Mesenchymal stem cell (in vitro differentiated cells and primary cell): Measurements from ENCODE around the gene SLC35G3.
"Not testable (repeated sequence)": the region's sequence is repeated elsewhere in the genome, so short reads cannot be mapped to it uniquely, and the experiment has no call there.

ENCODE experiments used
- DNase-seq: peaks from one replicate; pipeline ENCODE4 v3.0.0-alpha.2; 2013
- H2AFZ ChIP-seq: one replicate; pipeline ENCODE4 v1.6.1; 2013; ENCODE audit warnings: low read depth, mild to moderate bottlenecking, control low read depth, inconsistent platforms, low read length, moderate library complexity
- H2AK5ac ChIP-seq: 2 replicates; pipeline ENCODE4 v1.6.1; 2013; ENCODE audit warnings: low read length, moderate library complexity, mild to moderate bottlenecking, inconsistent platforms; ENCODE audit not compliant: severe bottlenecking
- H2BK120ac ChIP-seq: one replicate; pipeline ENCODE4 v1.6.1; 2013; ENCODE audit warnings: low read depth, mild to moderate bottlenecking, inconsistent platforms, low read length, moderate library complexity
- H2BK12ac ChIP-seq, 2 experiments: one replicate each; pipeline ENCODE4 v1.6.1; 2013; ENCODE audit warnings: inconsistent platforms in 2 of 2, low read length in 2 of 2, mild to moderate bottlenecking in 2 of 2, moderate library complexity in 2 of 2, control low read depth in 1 of 2
- H2BK15ac ChIP-seq: one replicate; pipeline ENCODE4 v1.6.1; 2013; ENCODE audit warnings: mild to moderate bottlenecking, low read depth, inconsistent platforms; ENCODE audit not compliant: poor library complexity, severe bottlenecking
- H2BK5ac ChIP-seq: 2 replicates; pipeline ENCODE4 v1.6.1; 2013; ENCODE audit warnings: low read depth, mild to moderate bottlenecking, low read length, control low read depth, inconsistent platforms; ENCODE audit not compliant: poor library complexity, severe bottlenecking
- H3K14ac ChIP-seq, 2 experiments: one replicate each; pipeline ENCODE4 v1.6.1; 2013; ENCODE audit warnings: inconsistent platforms in 2 of 2, low read length in 2 of 2, control low read depth in 1 of 2, mild to moderate bottlenecking in 1 of 2, moderate library complexity in 1 of 2
- H3K18ac ChIP-seq, 2 experiments: one replicate each; pipeline ENCODE4 v1.6.1; 2013; ENCODE audit warnings: inconsistent platforms in 2 of 2, low read length in 2 of 2, control low read depth in 1 of 2, low read depth in 1 of 2, mild to moderate bottlenecking in 1 of 2
- H3K23ac ChIP-seq, 2 experiments: one replicate each; pipeline ENCODE4 v1.6.1; 2013; ENCODE audit warnings: inconsistent platforms in 2 of 2, low read length in 2 of 2, mild to moderate bottlenecking in 2 of 2, moderate library complexity in 2 of 2, control low read depth in 1 of 2
- H3K27ac ChIP-seq: 2 replicates; pipeline ENCODE4 v1.5.1; 2013; ENCODE audit warnings: mild to moderate bottlenecking, moderate library complexity, low read length, control low read depth, inconsistent platforms; ENCODE audit not compliant: poor library complexity, severe bottlenecking
- H3K27me3 ChIP-seq, 2 experiments: 2 replicates each; pipeline versions ENCODE4 v1.6.1 to v1.7.0; 2013; ENCODE audit warnings: low read length in 2 of 2, mild to moderate bottlenecking in 2 of 2, moderate library complexity in 2 of 2, control low read depth in 1 of 2, inconsistent platforms in 1 of 2; ENCODE audit not compliant: control insufficient read depth in 1 of 2, insufficient read depth in 1 of 2
- H3K36me3 ChIP-seq, 2 experiments: 2 replicates each; pipeline versions ENCODE4 v1.6.1 to v1.7.0; 2013; ENCODE audit warnings: low read length in 2 of 2, control low read depth in 1 of 2, inconsistent platforms in 1 of 2, low read depth in 1 of 2, mild to moderate bottlenecking in 1 of 2; ENCODE audit not compliant: insufficient read depth in 2 of 2, control insufficient read depth in 1 of 2
- H3K4ac ChIP-seq, 2 experiments: one replicate each; pipeline ENCODE4 v1.6.1; 2013; ENCODE audit warnings: inconsistent platforms in 2 of 2, low read length in 2 of 2, mild to moderate bottlenecking in 2 of 2, moderate library complexity in 2 of 2, control low read depth in 1 of 2, low read depth in 1 of 2
- H3K4me1 ChIP-seq: 2 replicates; pipeline ENCODE4 v1.6.1; 2013; ENCODE audit warnings: low read depth, low read length, control low read depth; ENCODE audit not compliant: control insufficient read depth, insufficient read depth
- H3K4me2 ChIP-seq: 2 replicates; pipeline ENCODE4 v1.6.1; 2013; ENCODE audit warnings: low read length, mild to moderate bottlenecking, inconsistent platforms; ENCODE audit not compliant: poor library complexity, severe bottlenecking
- H3K4me3 ChIP-seq, 2 experiments: 2 replicates each; pipeline versions ENCODE4 v1.5.1 to v1.7.0; 2013; ENCODE audit warnings: low read length in 2 of 2, mild to moderate bottlenecking in 2 of 2, control low read depth in 1 of 2, low read depth in 1 of 2; ENCODE audit not compliant: insufficient read depth in 1 of 2
- H3K79me1 ChIP-seq: replicated peaks from 2 replicates; pipeline ENCODE4 v1.6.1; 2013; ENCODE audit warnings: mild to moderate bottlenecking, control low read depth, low read length, inconsistent platforms; ENCODE audit not compliant: poor library complexity, severe bottlenecking
- H3K9ac ChIP-seq: 2 replicates; pipeline ENCODE4 v1.7.0; 2013; ENCODE audit warnings: mild to moderate bottlenecking, low read length, moderate library complexity
- H3K9me3 ChIP-seq: 2 replicates; pipeline ENCODE4 v1.7.0; 2013; ENCODE audit warnings: mild to moderate bottlenecking, low read length; ENCODE audit not compliant: control insufficient read depth
- H4K8ac ChIP-seq: one replicate; pipeline ENCODE4 v1.6.1; 2013; ENCODE audit warnings: inconsistent platforms, mild to moderate bottlenecking, low read length, moderate library complexity
- H4K91ac ChIP-seq: one replicate; pipeline ENCODE4 v1.6.1; 2013; ENCODE audit warnings: mild to moderate bottlenecking, low read length, inconsistent platforms
- WGBS: methylation state at CpG from one replicate; pipeline ENCODE4 v1.1.7; 2013; ENCODE audit warnings: mixed read lengths; 5-methylcytosine and 5-hydroxymethylcytosine counted together

Gene SLC35G3

DNA sequence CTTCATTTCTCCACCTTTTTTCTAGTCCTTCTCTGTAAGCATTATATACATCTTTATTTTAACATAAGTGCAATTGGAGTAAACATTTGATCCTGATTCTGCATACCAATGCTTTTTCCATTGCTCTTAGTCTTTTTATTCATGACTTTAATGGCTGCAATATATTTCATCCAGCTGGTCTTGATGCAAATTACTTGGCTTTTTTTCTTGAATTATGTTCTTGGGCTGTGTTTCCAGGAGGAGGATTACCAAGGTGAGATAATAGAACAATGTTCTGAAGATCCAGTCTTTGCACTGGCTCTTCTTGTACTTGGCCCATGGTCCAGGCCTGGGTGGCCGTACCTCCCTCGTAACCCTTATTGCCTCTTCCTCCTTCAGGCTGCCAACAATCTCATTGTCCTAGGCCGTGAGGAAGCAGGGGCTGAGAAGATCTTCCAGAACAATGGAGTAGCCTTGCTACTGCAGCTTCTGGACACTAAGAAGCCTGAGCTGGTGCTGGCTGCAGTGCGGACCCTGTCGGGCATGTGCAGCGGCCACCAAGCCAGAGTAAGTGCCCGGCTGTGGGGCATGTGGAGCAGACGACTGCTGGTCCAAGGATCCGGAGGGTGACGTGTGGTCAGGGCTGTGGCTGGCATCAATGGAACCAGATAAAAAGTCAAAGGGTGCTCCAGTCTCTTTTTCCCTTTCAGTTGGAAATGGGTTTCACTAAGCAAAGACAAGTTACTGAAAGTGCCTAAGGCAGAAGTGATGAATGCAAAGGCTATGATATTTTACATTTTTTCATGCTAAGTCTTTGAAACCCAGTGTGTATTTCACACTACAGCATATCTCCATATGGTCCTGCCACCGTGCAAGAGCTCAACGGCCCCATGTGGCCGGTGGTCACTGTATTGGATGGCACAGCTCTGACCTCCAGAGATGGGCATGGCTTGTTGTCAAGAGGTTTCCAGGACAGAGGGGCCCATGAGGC lies 39.7 kb downstream of the SLC35G3 start:
- no peak overlapping the region for H4K8ac ChIP-seq
- H2AFZ ChIP-seq, result no peak overlapping the region
- no peak overlapping the region for H2BK15ac ChIP-seq
- peak overlapping the region in 1 of 2 experiments; percentile 48 for H3K23ac ChIP-seq
- no peak for DNase-seq
- H2AK5ac ChIP-seq, result no peak overlapping the region
- H3K4me2 ChIP-seq, result no peak overlapping the region
- no peaks in the 10 kb centered on the region for H3K9me3 ChIP-seq
- H3K27ac ChIP-seq, result no peak overlapping the region
- no peak overlapping the region for H4K91ac ChIP-seq
- H2BK12ac ChIP-seq, result no peak overlapping the region
- no peaks in the 10 kb centered on the region for H3K4me1 ChIP-seq
- H3K4ac ChIP-seq, result no peak overlapping the region
- peaks cover 15 to 18% of the 10 kb centered on the region in 2 experiments for H3K27me3 ChIP-seq
- H3K79me1 ChIP-seq, result no peaks in the 10 kb centered on the region
- 89% methylated on average over 13 of the region's 13 CpGs for WGBS
- no peak overlapping the region for H2BK120ac ChIP-seq
- no peak overlapping the region for H3K9ac ChIP-seq
- H3K4me3 ChIP-seq, result no peak overlapping the region
- no peak overlapping the region for H3K14ac ChIP-seq
- no peak overlapping the region for H3K18ac ChIP-seq
- H2BK5ac ChIP-seq, result no peak overlapping the region
- H3K36me3 ChIP-seq, result no peaks in the 10 kb centered on the region

- Histone ChIP-seq H2BK5ac (no peak overlapping the region), H2AFZ (no peak overlapping the region), H2AK5ac (no peak overlapping the region), H2BK12ac (no peak overlapping the region), H3K4ac (no peak overlapping the region), H3K23ac (no peak overlapping the region), H3K14ac (no peak overlapping the region), H3K27ac (no peak overlapping the region), H3K36me3 (no peaks in the 10 kb centered on the region), H3K4me1 (no peaks in the 10 kb centered on the region), H3K4me2 (no peak overlapping the region), H3K9me3 (no peaks in the 10 kb centered on the region), H3K18ac (no peak overlapping the region), H2BK15ac (no peak overlapping the region), H4K91ac (no peak overlapping the region), H2BK120ac (no peak overlapping the region), H4K8ac (no peak overlapping the region), H3K9ac (no peak overlapping the region), H3K27me3 (peaks cover 19 to 30% of the 10 kb centered on the region in 2 experiments), H3K79me1 (no peaks in the 10 kb centered on the region), H3K4me3 (no peak overlapping the region)
- 81% methylated on average over 7 of the region's 13 CpGs for WGBS
- no peak for DNase-seq
Observed at GRCh38 chr17:35152421-35153140, 41.6 kb downstream of the SLC35G3 start.

- peaks cover 34 to 44% of the 10 kb centered on the region in 2 experiments for H3K27me3 ChIP-seq
- H2AK5ac ChIP-seq, H3K9me3 ChIP-seq, H2BK120ac ChIP-seq, H4K91ac ChIP-seq, DNase-seq, H3K9ac ChIP-seq, H2BK15ac ChIP-seq, H3K14ac ChIP-seq, H3K27ac ChIP-seq, H4K8ac ChIP-seq, H3K4me2 ChIP-seq, H3K23ac ChIP-seq, H2BK12ac ChIP-seq, H3K4me3 ChIP-seq, H3K4me1 ChIP-seq, H3K79me1 ChIP-seq, H3K18ac ChIP-seq, H3K36me3 ChIP-seq, H3K4ac ChIP-seq, H2BK5ac ChIP-seq, H2AFZ ChIP-seq: not testable (repeated sequence)
- WGBS, result 98% methylated on average over 28 of the region's 29 CpGs
Observed at GRCh38 chr17:35151080-35151479, 43.1 kb downstream of the SLC35G3 start.

DNA sequence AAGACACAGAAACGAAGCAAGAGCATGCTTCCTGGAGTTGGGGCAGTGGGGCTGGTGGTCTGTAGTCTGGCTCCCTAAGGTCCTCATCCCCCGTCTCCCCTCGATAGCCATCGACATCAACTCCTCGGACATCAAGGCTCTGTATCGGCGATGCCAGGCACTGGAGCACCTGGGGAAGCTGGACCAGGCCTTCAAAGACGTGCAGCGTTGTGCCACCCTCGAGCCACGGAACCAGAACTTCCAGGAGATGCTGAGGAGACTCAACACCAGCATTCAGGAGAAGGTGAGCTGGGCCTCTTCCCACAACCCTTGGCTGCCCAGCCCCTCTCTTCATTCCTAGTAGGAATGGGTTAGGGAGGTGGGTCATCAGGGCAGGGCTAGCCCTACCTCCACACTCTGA lies 44.3 kb downstream of the SLC35G3 start:
- no peak overlapping the region for H2BK120ac ChIP-seq
- no peak overlapping the region for H2BK12ac ChIP-seq
- no peaks in the 10 kb centered on the region for H3K36me3 ChIP-seq
- H3K23ac ChIP-seq, result no peak overlapping the region
- no peak overlapping the region for H4K8ac ChIP-seq
- no peak overlapping the region for H3K27ac ChIP-seq
- no peak overlapping the region for H3K4ac ChIP-seq
- no peak overlapping the region for H3K4me2 ChIP-seq
- H3K18ac ChIP-seq, result no peak overlapping the region
- H2BK15ac ChIP-seq, result no peak overlapping the region
- no peak overlapping the region for H3K9ac ChIP-seq
- 85% methylated on average over 11 of the region's 11 CpGs for WGBS
- H2BK5ac ChIP-seq, result no peak overlapping the region
- DNase-seq, result no peak
- no peaks in the 10 kb centered on the region for H3K9me3 ChIP-seq
- no peak overlapping the region for H4K91ac ChIP-seq
- no peak overlapping the region for H3K4me3 ChIP-seq
- H2AFZ ChIP-seq, result no peak overlapping the region
- H2AK5ac ChIP-seq, result no peak overlapping the region
- no peak overlapping the region for H3K14ac ChIP-seq
- no peaks in the 10 kb centered on the region for H3K79me1 ChIP-seq
- no peaks in the 10 kb centered on the region for H3K4me1 ChIP-seq
- peaks cover 34 to 44% of the 10 kb centered on the region in 2 experiments for H3K27me3 ChIP-seq
